GM12891 (cell line): ENCODE data around the gene C17orf107.

Experiments
- DNase-seq: peaks from one replicate; pipeline ENCODE4 v3.0.0; 2011; ENCODE audit warnings: low spot score; ENCODE audit not compliant: insufficient read length
- FAIRE-seq: peaks from 2 replicates; lab custom pipeline; 2011; peaks lifted over from hg19 to GRCh38; lab: Jason Lieb, UNC
- PAX5 ChIP-seq: IDR thresholded peaks from 2 replicates; pipeline ENCODE4 v1.6.1; 2011; ENCODE audit warnings: low read length, moderate library complexity, mild to moderate bottlenecking; ENCODE audit not compliant: insufficient read depth, severe bottlenecking
- POLR2A ChIP-seq: IDR thresholded peaks from 2 replicates; pipeline ENCODE4 v1.6.1; 2011; ENCODE audit warnings: low read depth, low read length, control low read depth
- POLR2AphosphoS5 ChIP-seq: IDR thresholded peaks from 2 replicates; pipeline ENCODE4 v1.6.1; 2011; ENCODE audit warnings: low read depth, low read length, control low read depth
- POU2F2 ChIP-seq: IDR thresholded peaks from 2 replicates; pipeline ENCODE4 v1.6.1; 2011; ENCODE audit warnings: low read depth, mild to moderate bottlenecking, control low read depth, low read length, moderate library complexity
- SPI1 ChIP-seq: IDR thresholded peaks from 2 replicates; pipeline ENCODE4 v1.6.1; 2011; ENCODE audit warnings: low read depth, low read length, control low read depth
- TAF1 ChIP-seq: IDR thresholded peaks from 2 replicates; pipeline ENCODE4 v1.6.1; 2011; ENCODE audit warnings: low read depth, low read length, control low read depth

Gene C17orf107

GRCh38 chr17:4941319-4941610 is 41.9 kb downstream of the C17orf107 start:
- no peak for TF ChIP-seq POLR2AphosphoS5
- no peak for TF ChIP-seq PAX5
- TF ChIP-seq POU2F2, result no peak
- no peak for TF ChIP-seq SPI1
- no peak for TF ChIP-seq TAF1
- no peak for TF ChIP-seq POLR2A
- FAIRE-seq, result peak; percentile 16
- DNase-seq, result no peak

- DNase-seq (no peak), FAIRE-seq (no peak)
- TF ChIP-seq TAF1 (no peak), POLR2AphosphoS5 (peak; percentile 50), PAX5 (no peak), POLR2A (peak; percentile 59), POU2F2 (0 out of 2 replicates have a peak, but pooled peaks have one; percentile 9), SPI1 (no peak)
Observed at GRCh38 chr17:4942760-4943508, 43.6 kb downstream of the C17orf107 start.

GRCh38 chr17:4944163-4944553 is 44.8 kb downstream of the C17orf107 start:
- no peak for DNase-seq
- TF ChIP-seq POLR2A, result peak; percentile 53; the same call in 1 of the 2 replicates
- TF ChIP-seq SPI1, result peak; percentile 86
- TF ChIP-seq TAF1, result peak; percentile 25; the same call in 1 of the 2 replicates
- no peak for TF ChIP-seq PAX5
- TF ChIP-seq POLR2AphosphoS5, result no peak
- peak; percentile 72; the same call in 1 of the 2 replicates for TF ChIP-seq POU2F2
- FAIRE-seq, result peak; percentile 84

GRCh38 chr17:4944554-4945175 is 45.3 kb downstream of the C17orf107 start:
- FAIRE-seq, result no peak
- peak; percentile 7; the same call in 1 of the 2 replicates for TF ChIP-seq SPI1
- no peak for TF ChIP-seq PAX5
- TF ChIP-seq POLR2A, result peak; percentile 84
- TF ChIP-seq TAF1, result peak; percentile 17
- TF ChIP-seq POU2F2, result peak; percentile 96
- peak; percentile 92 for TF ChIP-seq POLR2AphosphoS5
- DNase-seq, result no peak

GRCh38 chr17:4945176-4945943 is 46.0 kb downstream of the C17orf107 start:
- DNase-seq, result no peak
- peak; percentile 94 for FAIRE-seq
- TF ChIP-seq TAF1 (peak; percentile 10), PAX5 (no peak), POLR2A (peak; percentile 80), POLR2AphosphoS5 (peak; percentile 34), POU2F2 (peak; percentile 87; the same call in 1 of the 2 replicates)

GRCh38 chr17:4945944-4946280 is 46.6 kb downstream of the C17orf107 start:
- DNase-seq (no peak), FAIRE-seq (no peak)
- TF ChIP-seq POLR2AphosphoS5 (peak; percentile 43; the same call in 1 of the 2 replicates), SPI1 (no peak), TAF1 (no peak), POU2F2 (peak; percentile 26; the same call in 1 of the 2 replicates), PAX5 (no peak), POLR2A (peak; percentile 6; the same call in 1 of the 2 replicates)

GRCh38 chr17:4946312-4946976 is 47.1 kb downstream of the C17orf107 start:
- TF ChIP-seq POLR2AphosphoS5, result peak; percentile 16; the same call in 1 of the 2 replicates
- TF ChIP-seq PAX5, result no peak
- TF ChIP-seq POU2F2, result no peak
- TF ChIP-seq POLR2A, result peak; percentile 21
- TF ChIP-seq TAF1, result no peak
- peak; percentile 93 for TF ChIP-seq SPI1
- FAIRE-seq (peak; percentile 74), DNase-seq (no peak)

GRCh38 chr17:4947010-4947410 is 47.7 kb downstream of the C17orf107 start:
- FAIRE-seq (no peak), DNase-seq (no peak)
- 0 out of 2 replicates have a peak, but pooled peaks have one; percentile 12 for TF ChIP-seq POU2F2
- TF ChIP-seq TAF1, result 0 out of 2 replicates have a peak, but pooled peaks have one; percentile 14
- 0 out of 2 replicates have a peak, but pooled peaks have one; percentile 36 for TF ChIP-seq POLR2A
- peak; percentile 56 for TF ChIP-seq SPI1
- peak; percentile 26; the same call in 1 of the 2 replicates for TF ChIP-seq POLR2AphosphoS5
- no peak for TF ChIP-seq PAX5
